Ishikawa (cell line): Measurements from ENCODE around the gene UQCC5.

Experiments
- CEBPB ChIP-seq: IDR thresholded peaks from 2 replicates; pipeline ENCODE4 v1.6.1; 2012
- CREB1 ChIP-seq: IDR thresholded peaks from 2 replicates; pipeline ENCODE4 v1.6.1; 2012; ENCODE audit warnings: low read depth
- EGR1 ChIP-seq: IDR thresholded peaks from 2 replicates; pipeline ENCODE4 v1.6.1; 2012
- EP300 ChIP-seq: IDR thresholded peaks from 2 replicates; pipeline ENCODE4 v1.6.1; 2012; ENCODE audit warnings: borderline replicate concordance
- FOXM1 ChIP-seq: IDR thresholded peaks from 2 replicates; pipeline ENCODE4 v1.6.1; 2012; ENCODE audit warnings: low read depth, borderline replicate concordance
- NFIC ChIP-seq: IDR thresholded peaks from 2 replicates; pipeline ENCODE4 v1.6.1; 2012
- RAD21 ChIP-seq: IDR thresholded peaks from 2 replicates; pipeline ENCODE4 v1.6.1; 2012; ENCODE audit warnings: low read depth
- TAF1 ChIP-seq: IDR thresholded peaks from 2 replicates; pipeline ENCODE4 v1.6.1; 2012; ENCODE audit warnings: low read depth, mild to moderate bottlenecking
- TCF12 ChIP-seq: IDR thresholded peaks from 2 replicates; pipeline ENCODE4 v1.6.1; 2012; ENCODE audit warnings: low read depth
- TEAD4 ChIP-seq: IDR thresholded peaks from 2 replicates; pipeline ENCODE4 v1.6.1; 2012
- USF1 ChIP-seq: IDR thresholded peaks from 2 replicates; pipeline ENCODE4 v1.6.1; 2012
- YY1 ChIP-seq: IDR thresholded peaks from 2 replicates; pipeline ENCODE4 v1.6.1; 2012; ENCODE audit warnings: low read depth
- ZBTB7A ChIP-seq: IDR thresholded peaks from 2 replicates; pipeline ENCODE4 v1.6.1; 2012; ENCODE audit warnings: low read depth
- TF ChIP-seq, protein P1 (sequence below): IDR thresholded peaks from 2 replicates; pipeline ENCODE4 v1.6.1; 2012
- TF ChIP-seq, protein P2 (sequence below): IDR thresholded peaks from 2 replicates; pipeline ENCODE4 v1.6.1; 2012; ENCODE audit warnings: low read depth, mild to moderate bottlenecking

Gene UQCC5

DNA sequence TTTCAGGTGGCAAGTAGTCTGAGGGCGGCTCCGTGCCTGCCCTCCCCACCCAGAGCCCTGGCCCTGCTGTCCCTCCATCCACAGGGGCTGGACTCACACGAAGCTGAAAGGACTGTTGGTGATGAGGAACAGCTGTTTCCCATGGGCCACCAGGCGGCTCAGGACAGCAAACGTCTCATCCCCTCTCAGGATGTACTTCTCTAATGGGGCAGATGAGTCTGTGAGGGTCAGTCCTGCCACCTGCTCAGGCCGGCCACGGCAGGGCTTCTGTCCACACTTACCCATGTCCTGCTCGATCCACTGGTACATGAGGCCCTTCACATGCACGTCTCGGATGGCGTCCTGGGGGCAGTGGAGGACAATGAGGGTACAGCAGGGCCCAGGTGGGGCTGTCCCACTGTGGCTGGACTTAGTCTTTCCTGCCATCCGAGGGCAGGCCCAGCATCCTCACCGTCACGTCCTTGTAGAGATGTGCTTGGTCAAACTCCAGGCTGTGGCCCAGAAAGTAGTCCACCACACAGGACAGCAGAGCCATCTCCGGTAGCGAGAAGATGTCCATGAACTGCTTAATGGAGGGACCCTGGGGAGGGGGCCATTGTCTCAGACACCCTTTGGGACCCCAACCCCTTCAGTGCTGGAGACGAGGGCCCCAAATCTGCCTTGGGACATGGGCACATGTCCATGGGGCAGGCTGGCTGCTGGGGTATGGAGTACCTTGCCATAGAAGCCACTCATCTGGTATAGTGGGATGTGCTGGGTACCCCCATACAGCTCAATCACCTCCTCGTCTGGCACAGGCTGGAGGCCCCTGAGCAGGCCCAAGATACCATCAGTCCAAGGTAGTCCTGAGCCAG, 8.4 kb upstream of the UQCC5 start:
- TF ChIP-seq CREB1 (no peak), TEAD4 (no peak), TCF12 (no peak), FOXM1 (no peak), TAF1 (no peak), YY1 (no peak), USF1 (no peak), CEBPB (no peak), RAD21 (no peak), EP300 (no peak)
- TF ChIP-seq, protein P1, sequence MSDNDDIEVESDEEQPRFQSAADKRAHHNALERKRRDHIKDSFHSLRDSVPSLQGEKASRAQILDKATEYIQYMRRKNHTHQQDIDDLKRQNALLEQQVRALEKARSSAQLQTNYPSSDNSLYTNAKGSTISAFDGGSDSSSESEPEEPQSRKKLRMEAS = no peak

DNA sequence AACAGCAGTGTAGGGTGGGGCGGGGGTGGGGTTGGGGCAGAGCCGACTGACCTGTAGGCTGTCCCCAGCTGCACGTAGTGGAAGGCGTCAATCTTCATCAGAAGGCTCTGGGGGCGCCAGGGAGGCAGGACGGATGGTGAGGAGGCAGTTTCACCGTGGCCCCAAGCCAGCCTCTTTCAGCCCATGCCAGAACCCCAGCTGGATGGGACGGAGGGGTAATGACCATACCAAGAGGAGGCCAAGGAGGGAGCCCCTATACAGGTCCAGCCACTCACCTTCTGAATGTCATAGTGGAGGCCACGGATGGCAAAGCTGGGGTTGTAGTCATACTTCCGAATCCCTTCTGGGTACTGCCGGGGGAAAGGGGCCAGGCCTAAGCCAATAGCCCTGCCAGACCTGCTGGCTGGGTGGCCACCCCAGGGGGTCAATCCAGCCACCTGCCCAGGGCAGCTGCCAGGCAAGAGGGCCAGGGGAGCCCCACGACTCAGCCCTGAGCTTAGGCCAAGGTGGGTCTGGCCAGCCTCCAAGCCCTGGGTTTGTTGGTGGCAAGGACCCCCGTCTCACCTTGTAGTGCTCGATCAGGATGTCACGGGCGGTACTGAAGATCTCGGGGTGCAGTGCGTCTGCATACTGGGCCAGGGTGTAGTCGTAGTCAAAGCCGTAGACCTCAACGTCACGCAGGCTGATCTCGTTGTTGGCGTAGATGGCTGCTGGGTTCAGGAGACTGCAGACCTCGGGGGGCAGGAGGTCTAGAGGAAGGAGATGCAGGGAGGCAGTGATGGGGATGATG, 7.6 kb upstream of the UQCC5 start:
- TF ChIP-seq USF1 (no peak), CEBPB (no peak)

DNA sequence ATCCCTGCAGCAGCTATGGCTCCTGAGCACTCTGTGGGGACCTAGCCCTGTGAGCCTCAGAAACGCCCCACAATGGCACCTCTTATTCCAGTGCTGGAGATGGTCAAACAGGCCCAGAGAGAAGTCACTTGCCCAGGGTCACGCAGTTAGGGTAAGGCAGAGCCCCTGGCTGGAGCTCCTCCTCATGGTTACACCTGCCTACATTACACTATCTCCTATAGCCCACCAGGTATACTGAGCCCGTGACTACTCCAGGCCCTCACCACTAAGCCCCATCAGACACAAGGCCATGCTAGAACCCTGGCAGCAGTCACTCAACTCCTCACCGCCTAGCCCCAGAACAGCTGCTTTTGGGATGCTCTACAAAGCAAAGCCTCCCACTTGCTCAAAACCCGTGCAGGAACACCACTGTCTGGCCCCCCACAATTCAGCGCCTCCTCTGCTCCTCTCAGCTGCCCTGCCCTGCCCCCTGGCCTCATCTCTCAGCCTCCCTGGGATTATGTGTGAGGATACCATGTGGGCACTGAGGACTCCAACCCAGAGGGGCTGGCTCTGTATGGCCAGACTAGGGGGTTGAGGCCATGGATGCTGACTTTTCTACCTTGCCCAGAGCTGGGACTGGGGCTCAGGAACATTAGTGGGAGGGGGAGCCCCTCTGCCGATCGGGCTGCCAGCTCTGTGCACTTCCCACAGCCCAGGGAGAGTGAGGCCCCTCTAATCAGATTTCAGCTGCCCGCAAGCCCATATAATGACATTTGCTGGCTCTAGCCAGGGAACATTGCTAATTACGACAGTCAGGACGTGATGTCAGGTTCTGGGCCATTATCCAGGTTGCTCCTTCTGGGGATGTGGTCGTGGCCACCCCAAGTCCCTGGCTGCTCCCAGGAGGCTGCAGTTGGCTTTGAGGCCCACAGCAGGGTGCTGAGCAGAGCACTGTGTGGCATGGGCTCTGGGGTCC, 6.8 kb upstream of the UQCC5 start:
- TF ChIP-seq YY1 = no peak
- TF ChIP-seq CREB1 = no peak
- no peak for TF ChIP-seq RAD21
- no peak for TF ChIP-seq NFIC
- TF ChIP-seq EP300 = no peak
- TF ChIP-seq CEBPB = no peak
- TF ChIP-seq EGR1 = no peak
- TF ChIP-seq TEAD4 = no peak
- TF ChIP-seq ZBTB7A = no peak
- no peak for TF ChIP-seq FOXM1
- no peak for TF ChIP-seq USF1

DNA sequence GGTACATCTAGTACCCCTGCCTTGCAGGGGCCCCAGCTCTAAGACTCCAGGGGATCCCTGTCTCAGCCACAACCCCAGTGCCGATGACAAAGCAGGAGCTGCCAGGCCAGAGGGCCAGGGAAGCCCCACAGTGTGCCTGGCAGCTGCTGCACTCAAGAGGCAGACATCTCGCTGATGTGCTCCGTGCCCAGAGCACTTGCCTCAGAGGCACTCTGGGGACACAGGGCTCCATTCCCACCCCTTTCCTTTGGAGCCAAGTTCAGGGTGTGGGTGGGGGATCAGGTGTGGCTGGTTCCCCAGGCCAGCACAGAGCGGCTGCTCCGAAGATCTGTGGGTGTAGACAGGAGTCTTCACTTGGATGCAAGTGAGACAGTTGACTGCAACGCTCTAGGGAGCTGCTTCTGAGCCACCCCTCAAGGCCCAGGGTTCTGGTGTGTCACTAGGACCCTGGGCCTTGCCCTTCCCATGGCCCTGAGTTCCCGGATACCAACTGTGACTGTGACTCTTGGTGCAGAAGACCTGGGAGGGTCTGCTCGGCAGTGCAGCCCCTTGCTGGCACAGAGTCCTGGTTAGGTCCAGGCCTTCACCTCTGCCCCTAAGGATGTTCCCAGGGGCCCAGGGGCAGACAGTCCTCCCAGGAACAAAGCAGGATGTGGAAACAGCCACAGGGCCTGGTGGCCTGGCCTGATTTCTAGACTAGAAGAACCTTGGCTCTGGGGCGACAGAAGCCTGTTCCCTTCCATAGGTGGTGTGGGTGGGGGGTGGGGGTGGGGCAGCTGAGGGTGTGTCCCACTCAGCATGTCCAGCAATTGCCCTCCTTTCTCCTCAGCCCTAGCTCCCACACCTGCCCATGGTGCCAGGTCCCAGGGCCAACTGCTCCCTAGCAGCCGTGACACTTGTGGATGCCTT, 5.2 kb upstream of the UQCC5 start:
- TF ChIP-seq TAF1 = no peak
- TF ChIP-seq NFIC = no peak
- TF ChIP-seq EP300 = no peak
- TF ChIP-seq, protein P1 = no peak
- no peak for TF ChIP-seq ZBTB7A
- no peak for TF ChIP-seq EGR1
- no peak for TF ChIP-seq RAD21
- no peak for TF ChIP-seq FOXM1
- no peak for TF ChIP-seq TEAD4
- TF ChIP-seq CEBPB = no peak
- TF ChIP-seq USF1 = no peak
- TF ChIP-seq CREB1 = no peak
- TF ChIP-seq, protein P2, sequence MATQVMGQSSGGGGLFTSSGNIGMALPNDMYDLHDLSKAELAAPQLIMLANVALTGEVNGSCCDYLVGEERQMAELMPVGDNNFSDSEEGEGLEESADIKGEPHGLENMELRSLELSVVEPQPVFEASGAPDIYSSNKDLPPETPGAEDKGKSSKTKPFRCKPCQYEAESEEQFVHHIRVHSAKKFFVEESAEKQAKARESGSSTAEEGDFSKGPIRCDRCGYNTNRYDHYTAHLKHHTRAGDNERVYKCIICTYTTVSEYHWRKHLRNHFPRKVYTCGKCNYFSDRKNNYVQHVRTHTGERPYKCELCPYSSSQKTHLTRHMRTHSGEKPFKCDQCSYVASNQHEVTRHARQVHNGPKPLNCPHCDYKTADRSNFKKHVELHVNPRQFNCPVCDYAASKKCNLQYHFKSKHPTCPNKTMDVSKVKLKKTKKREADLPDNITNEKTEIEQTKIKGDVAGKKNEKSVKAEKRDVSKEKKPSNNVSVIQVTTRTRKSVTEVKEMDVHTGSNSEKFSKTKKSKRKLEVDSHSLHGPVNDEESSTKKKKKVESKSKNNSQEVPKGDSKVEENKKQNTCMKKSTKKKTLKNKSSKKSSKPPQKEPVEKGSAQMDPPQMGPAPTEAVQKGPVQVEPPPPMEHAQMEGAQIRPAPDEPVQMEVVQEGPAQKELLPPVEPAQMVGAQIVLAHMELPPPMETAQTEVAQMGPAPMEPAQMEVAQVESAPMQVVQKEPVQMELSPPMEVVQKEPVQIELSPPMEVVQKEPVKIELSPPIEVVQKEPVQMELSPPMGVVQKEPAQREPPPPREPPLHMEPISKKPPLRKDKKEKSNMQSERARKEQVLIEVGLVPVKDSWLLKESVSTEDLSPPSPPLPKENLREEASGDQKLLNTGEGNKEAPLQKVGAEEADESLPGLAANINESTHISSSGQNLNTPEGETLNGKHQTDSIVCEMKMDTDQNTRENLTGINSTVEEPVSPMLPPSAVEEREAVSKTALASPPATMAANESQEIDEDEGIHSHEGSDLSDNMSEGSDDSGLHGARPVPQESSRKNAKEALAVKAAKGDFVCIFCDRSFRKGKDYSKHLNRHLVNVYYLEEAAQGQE = no peak
- TF ChIP-seq YY1 = no peak
